HepG2 (cell line): ENCODE data around the gene CNNM3. TPM values are rescaled to one million over a fixed set of nuclear protein-coding genes. Genes with fewer than 3 reads are reported as not detected.

Experiments used
- ATAC-seq: fragments of 200-7000 bp; cut with Tn5 transposase; 3 replicates; pipeline ENCODE4 v1.9.1; 2020; ENCODE audit warnings: mild to moderate bottlenecking, moderate library complexity
- BruUV-seq: library from RNA; stranded (reverse); fragments of 400-500 nt; replicated peaks from 2 replicates; lab custom pipeline; 2021; lab: Mats Ljungman, UMichigan
- CTCF ChIA-PET: fragments of 300-600 bp; formaldehyde crosslinking; extraction: SDS; loops from one replicate; lab custom pipeline; 2021; ENCODE audit warnings: low total read pairs, inconsistent platforms, low intra/inter-chr PET ratio; lab: Yijun Ruan, JAX
- POLR2A ChIA-PET: fragments of 350-600 bp; sonication (Branson Sonifier 250); formaldehyde crosslinking; loops from one replicate; lab custom pipeline; 2020; ENCODE audit warnings: antibody characterized with exemption, inconsistent platforms; lab: Yijun Ruan, JAX
- DNase-seq: peaks from one replicate; pipeline ENCODE4 v3.0.0-alpha.2; 2015; ENCODE audit warnings: low spot score
- FAIRE-seq: peaks from 3 replicates; lab custom pipeline; 2011; peaks lifted over from hg19 to GRCh38; lab: Jason Lieb, UNC
- H2AFZ ChIP-seq: one replicate; pipeline ENCODE4 v1.6.1; 2011; ENCODE audit warnings: low read length, inconsistent platforms
- H3K27ac ChIP-seq: fragments of 300-600 bp; 3 replicates; pipeline ENCODE4 v1.8.0; 2011; ENCODE audit warnings: mixed run types, mild to moderate bottlenecking, mixed read lengths, low read length, inconsistent platforms; ENCODE audit not compliant: insufficient read depth; ENCODE audit errors: extremely low read length
- H3K27me3 ChIP-seq, 2 experiments: fragments of 200-600 bp in 1 of 2; 2 replicates in 1 of 2; 3 replicates in 1 of 2; pipeline versions ENCODE4 v1.6.0 to v1.8.0; 2011; ENCODE audit warnings: low read length in 2 of 2, mild to moderate bottlenecking in 2 of 2, moderate library complexity in 2 of 2, inconsistent platforms in 1 of 2; ENCODE audit not compliant: insufficient read depth in 2 of 2, control insufficient read depth in 1 of 2
- H3K36me3 ChIP-seq, 2 experiments: fragments of 200-600 bp in 1 of 2; replicated peaks in 1 of 2; 2 replicates in 1 of 2; 3 replicates in 1 of 2; pipeline versions ENCODE4 v1.5.1 to v1.8.0; 2011; ENCODE audit warnings: low read length in 2 of 2, inconsistent platforms in 1 of 2; ENCODE audit not compliant: insufficient read depth in 2 of 2, control insufficient read depth in 1 of 2
- H3K4me1 ChIP-seq: 2 replicates; pipeline ENCODE4 v1.5.1; 2012; ENCODE audit warnings: low read length, inconsistent platforms; ENCODE audit not compliant: insufficient read depth
- H3K4me2 ChIP-seq: 2 replicates; pipeline ENCODE4 v1.6.0; 2011; ENCODE audit warnings: low read depth, low read length, inconsistent platforms
- H3K4me3 ChIP-seq, 3 experiments: fragments of 200-600 bp in 1 of 3; sonication (generic), shearing (Covaris generic) in 1 of 3; replicated peaks in 1 of 3; 2 replicates each; pipeline ENCODE4 v1.5.1; 2011 to 2016; ENCODE audit warnings: low read length in 3 of 3, inconsistent platforms in 2 of 3, low read depth in 2 of 3, mild to moderate bottlenecking in 2 of 3, control low read depth in 1 of 3, mixed read lengths in 1 of 3; ENCODE audit not compliant: insufficient read depth in 1 of 3
- H3K79me2 ChIP-seq: one replicate; pipeline ENCODE4 v1.6.1; 2011; ENCODE audit warnings: low read length, inconsistent platforms; ENCODE audit not compliant: insufficient read depth
- H3K9ac ChIP-seq: 2 replicates; pipeline ENCODE4 v1.6.0; 2011; ENCODE audit warnings: mild to moderate bottlenecking, low read depth, low read length, inconsistent platforms; ENCODE audit not compliant: insufficient read depth
- H3K9me3 ChIP-seq: 2 replicates; pipeline ENCODE4 v1.5.1; 2012; ENCODE audit warnings: mild to moderate bottlenecking, low read length
- H4K20me1 ChIP-seq: 2 replicates; pipeline ENCODE4 v1.6.0; 2011; ENCODE audit warnings: inconsistent platforms, mild to moderate bottlenecking, low read length, moderate library complexity; ENCODE audit not compliant: insufficient read depth
- CCAR2 ChIP-seq: fragments of 200-400 bp; formaldehyde crosslinking; optimal IDR thresholded peaks from 2 replicates; pipeline ENCODE3; 2018; ENCODE audit warnings: low read depth, mild to moderate bottlenecking, low read length, moderate library complexity
- HMG20A ChIP-seq: IDR thresholded peaks from 2 replicates; pipeline ENCODE4 v1.6.1; 2016; ENCODE audit warnings: borderline replicate concordance
- HOXD1 ChIP-seq: sonication (generic); formaldehyde crosslinking; IDR thresholded peaks from 2 replicates; pipeline ENCODE4 v1.5.0; 2020; ENCODE audit warnings: missing genetic modification reagents
- KLF13 ChIP-seq: sonication (generic); formaldehyde crosslinking; IDR thresholded peaks from 2 replicates; pipeline ENCODE4 v1.4.0; 2020; ENCODE audit warnings: mild to moderate bottlenecking, missing genetic modification reagents
- NFATC3 ChIP-seq: sonication (generic); formaldehyde crosslinking; IDR thresholded peaks from 2 replicates; pipeline ENCODE4 v1.5.1; 2020; ENCODE audit warnings: mild to moderate bottlenecking, missing genetic modification reagents
- NR2C2 ChIP-seq: sonication (generic); formaldehyde crosslinking; IDR thresholded peaks from 2 replicates; pipeline ENCODE4 v1.4.0; 2020; ENCODE audit warnings: missing genetic modification reagents, mild to moderate bottlenecking, moderate library complexity, borderline replicate concordance
- POLR2AphosphoS5 ChIP-seq: IDR thresholded peaks from 2 replicates; pipeline ENCODE4 v1.6.1; 2012; ENCODE audit warnings: low read depth, low read length
- RBFOX2 ChIP-seq: fragments of 200-400 bp; formaldehyde crosslinking; IDR thresholded peaks from 2 replicates; pipeline ENCODE4 v1.6.1; 2017; ENCODE audit warnings: low read depth, mild to moderate bottlenecking, low read length
- TOPORS ChIP-seq: sonication (generic); formaldehyde crosslinking; IDR thresholded peaks from 2 replicates; pipeline ENCODE4 v1.8.0; 2023; ENCODE audit warnings: mild to moderate bottlenecking, missing genetic modification reagents
- ZNF512 ChIP-seq: sonication (generic); formaldehyde crosslinking; IDR thresholded peaks from 2 replicates; pipeline ENCODE4 v1.4.0; 2020; ENCODE audit warnings: mild to moderate bottlenecking, missing genetic modification reagents
- ZNF615 ChIP-seq: sonication (generic); formaldehyde crosslinking; IDR thresholded peaks from 2 replicates; pipeline ENCODE4 v1.5.0; 2020; ENCODE audit warnings: mild to moderate bottlenecking, missing genetic modification reagents, borderline replicate concordance
- WGBS: methylation state at CpG from one replicate; pipeline ENCODE4 v1.1.6; 2017; ENCODE audit warnings: low lambda C conversion rate; 5-methylcytosine and 5-hydroxymethylcytosine counted together
- in situ Hi-C: cut with HindIII; loops from 2 replicates; pipeline ENCODE4 v1.10.0; 2017; ENCODE audit warnings: low pct_unique_long_range_greater_than_20kb; ENCODE audit not compliant: extremely low pct_ligation_motif_present
- intact Hi-C: fragments of 100-400 bp; cut with micrococcal nuclease; formaldehyde crosslinking; loops from one replicate; pipeline ENCODE4 v1.10.0; 2022; ENCODE audit not compliant: unreplicated experiment
- polyA plus RNA-seq, 8 experiments: library from polyadenylated mRNA; depleted of rRNA in 3 of 8; stranded (reverse) in 7 of 8; unstranded in 1 of 8; fragments of >200 nt; fragmentation: Illumina TruSeq in 4 of 8; extraction: Trizol in 4 of 8; gene quantifications; 2 replicates each; pipeline versions ENCODE4 v1.2.1 to v1.2.3, GENCODE V29; 2011 to 2016; ENCODE audit warnings: low read depth in 4 of 8, missing spikeins in 1 of 8, mixed read lengths in 1 of 8; ENCODE audit not compliant: insufficient read depth in 1 of 8
- total RNA-seq, 5 experiments: library from RNA; depleted of rRNA; stranded (reverse); fragments of >200 nt; fragmentation: Illumina TruSeq; extraction: Trizol; gene quantifications; 2 replicates each; pipeline ENCODE4 v1.2.3, GENCODE V29; 2016; ENCODE audit warnings: low read depth in 1 of 5
- TF ChIP-seq, protein P1 (sequence below): IDR thresholded peaks from 2 replicates; pipeline ENCODE4 v1.6.1; 2016; ENCODE audit warnings: missing compliant biosample characterization, missing genetic modification reagents, borderline replicate concordance
- TF ChIP-seq, protein P2 (sequence below): sonication (generic); formaldehyde crosslinking; IDR thresholded peaks from 2 replicates; pipeline ENCODE4 v1.4.0; 2020; ENCODE audit warnings: missing genetic modification reagents
- TF ChIP-seq, protein P3 (sequence below): sonication (generic); formaldehyde crosslinking; IDR thresholded peaks from 2 replicates; pipeline ENCODE4 v1.8.1; 2023; ENCODE audit warnings: mild to moderate bottlenecking, missing genetic modification reagents
- TF ChIP-seq, protein P4 (sequence below): sonication (generic); formaldehyde crosslinking; IDR thresholded peaks from 2 replicates; pipeline ENCODE4 v1.8.0; 2022; ENCODE audit warnings: missing genetic modification reagents, mild to moderate bottlenecking, inconsistent platforms, borderline replicate concordance

CNNM3 gene
- total and polyA plus RNA-seq, 2 of the 13 experiments (the other 11 are each of a cell fraction or from before 2014, with no cell fraction given): 21.2 to 27.9 TPM

GRCh38 chr2:96866986-96867755 lies 51.1 kb downstream of the CNNM3 start:
- in situ Hi-C loops (no loop called here), intact Hi-C loops (no loop called here)
- Histone ChIP-seq H3K4me3 (peak overlapping the region; percentile 81 to 100 (median 93)), H4K20me1 (no peaks in the 10 kb centered on the region), H3K27me3 (peaks cover 0 to 10% of the 10 kb centered on the region in 2 experiments; a peak in 3 of 5 replicates), H3K9ac (peak overlapping the region; percentile 98), H3K4me1 (peaks cover 40% of the 10 kb centered on the region), H3K9me3 (no peaks in the 10 kb centered on the region), H2AFZ (no peak overlapping the region), H3K4me2 (peak overlapping the region; percentile 92), H3K79me2 (peaks cover 23% of the 10 kb centered on the region), H3K36me3 (peaks cover 34 to 45% of the 10 kb centered on the region in 2 experiments), H3K27ac (peak overlapping the region; percentile 96)
- DNase-seq (no peak), ATAC-seq (no peak), FAIRE-seq (no peak)
- WGBS: 84% methylated on average over 13 of the region's 22 CpGs
- ChIA-PET CTCF (no interaction called here), POLR2A (interaction anchor here (1.5 to 5.9 kb wide), 2 partner anchors 9 to 23 kb away, joined by 4 to 152 read pairs; partner anchors contain the start of genes ANKRD23 and ANKRD39)
- no TSS peak for BruUV-seq
- TF ChIP-seq, protein P1, sequence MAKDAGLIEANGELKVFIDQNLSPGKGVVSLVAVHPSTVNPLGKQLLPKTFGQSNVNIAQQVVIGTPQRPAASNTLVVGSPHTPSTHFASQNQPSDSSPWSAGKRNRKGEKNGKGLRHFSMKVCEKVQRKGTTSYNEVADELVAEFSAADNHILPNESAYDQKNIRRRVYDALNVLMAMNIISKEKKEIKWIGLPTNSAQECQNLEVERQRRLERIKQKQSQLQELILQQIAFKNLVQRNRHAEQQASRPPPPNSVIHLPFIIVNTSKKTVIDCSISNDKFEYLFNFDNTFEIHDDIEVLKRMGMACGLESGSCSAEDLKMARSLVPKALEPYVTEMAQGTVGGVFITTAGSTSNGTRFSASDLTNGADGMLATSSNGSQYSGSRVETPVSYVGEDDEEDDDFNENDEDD (CRISPR knock-in tag): no peak
- TF ChIP-seq RBFOX2 (peak; percentile 10; the same call in 1 of the 2 replicates), ZNF512 (CRISPR knock-in tag) (no peak), POLR2AphosphoS5 (no peak), NFATC3 (CRISPR knock-in tag) (0 out of 2 replicates have a peak, but pooled peaks have one; percentile 33), NR2C2 (CRISPR knock-in tag) (no peak), ZNF615 (CRISPR knock-in tag) (no peak), CCAR2 (no peak), HOXD1 (CRISPR knock-in tag) (no peak), TOPORS (0 out of 2 replicates have a peak, but pooled peaks have one; percentile 4), KLF13 (CRISPR knock-in tag) (no peak), HMG20A (CRISPR knock-in tag) (no peak)
- TF ChIP-seq, protein P2, sequence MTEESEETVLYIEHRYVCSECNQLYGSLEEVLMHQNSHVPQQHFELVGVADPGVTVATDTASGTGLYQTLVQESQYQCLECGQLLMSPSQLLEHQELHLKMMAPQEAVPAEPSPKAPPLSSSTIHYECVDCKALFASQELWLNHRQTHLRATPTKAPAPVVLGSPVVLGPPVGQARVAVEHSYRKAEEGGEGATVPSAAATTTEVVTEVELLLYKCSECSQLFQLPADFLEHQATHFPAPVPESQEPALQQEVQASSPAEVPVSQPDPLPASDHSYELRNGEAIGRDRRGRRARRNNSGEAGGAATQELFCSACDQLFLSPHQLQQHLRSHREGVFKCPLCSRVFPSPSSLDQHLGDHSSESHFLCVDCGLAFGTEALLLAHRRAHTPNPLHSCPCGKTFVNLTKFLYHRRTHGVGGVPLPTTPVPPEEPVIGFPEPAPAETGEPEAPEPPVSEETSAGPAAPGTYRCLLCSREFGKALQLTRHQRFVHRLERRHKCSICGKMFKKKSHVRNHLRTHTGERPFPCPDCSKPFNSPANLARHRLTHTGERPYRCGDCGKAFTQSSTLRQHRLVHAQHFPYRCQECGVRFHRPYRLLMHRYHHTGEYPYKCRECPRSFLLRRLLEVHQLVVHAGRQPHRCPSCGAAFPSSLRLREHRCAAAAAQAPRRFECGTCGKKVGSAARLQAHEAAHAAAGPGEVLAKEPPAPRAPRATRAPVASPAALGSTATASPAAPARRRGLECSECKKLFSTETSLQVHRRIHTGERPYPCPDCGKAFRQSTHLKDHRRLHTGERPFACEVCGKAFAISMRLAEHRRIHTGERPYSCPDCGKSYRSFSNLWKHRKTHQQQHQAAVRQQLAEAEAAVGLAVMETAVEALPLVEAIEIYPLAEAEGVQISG: no peak
- TF ChIP-seq, protein P3, sequence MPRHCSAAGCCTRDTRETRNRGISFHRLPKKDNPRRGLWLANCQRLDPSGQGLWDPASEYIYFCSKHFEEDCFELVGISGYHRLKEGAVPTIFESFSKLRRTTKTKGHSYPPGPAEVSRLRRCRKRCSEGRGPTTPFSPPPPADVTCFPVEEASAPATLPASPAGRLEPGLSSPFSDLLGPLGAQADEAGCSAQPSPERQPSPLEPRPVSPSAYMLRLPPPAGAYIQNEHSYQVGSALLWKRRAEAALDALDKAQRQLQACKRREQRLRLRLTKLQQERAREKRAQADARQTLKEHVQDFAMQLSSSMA (CRISPR knock-in tag): peak; percentile 22; the same call in 1 of the 2 replicates
- TF ChIP-seq, protein P4, sequence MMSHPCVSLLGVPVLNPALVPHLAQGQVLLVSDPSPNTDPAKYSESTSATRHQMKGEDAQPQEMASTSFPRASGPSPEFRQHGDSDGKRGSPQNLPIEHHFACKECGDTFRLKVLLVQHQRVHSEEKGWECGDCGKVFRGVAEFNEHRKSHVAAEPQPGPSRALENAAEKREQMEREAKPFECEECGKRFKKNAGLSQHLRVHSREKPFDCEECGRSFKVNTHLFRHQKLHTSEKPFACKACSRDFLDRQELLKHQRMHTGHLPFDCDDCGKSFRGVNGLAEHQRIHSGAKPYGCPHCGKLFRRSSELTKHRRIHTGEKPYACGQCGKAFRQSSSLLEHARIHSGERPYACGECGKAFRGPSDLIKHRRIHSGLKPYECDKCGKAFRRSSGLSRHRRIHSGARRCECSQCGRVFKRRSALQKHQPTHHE (CRISPR knock-in tag): no peak
